Progenitor cell of endocrine pancreas (in vitro differentiated cells): ENCODE results near the gene IGFLR1. TPM values are rescaled to one million over a fixed set of nuclear protein-coding genes. Genes with fewer than 3 reads are reported as not detected.

Source experiments
- DNase-seq: peaks from one replicate; pipeline ENCODE4 v3.0.0; 2021; ENCODE audit warnings: low spot score; ENCODE audit not compliant: unreplicated experiment
- H3K27ac Mint-ChIP-seq: 2 replicates; pipeline ENCODE4 v1.8.0; 2021; ENCODE audit warnings: mild to moderate bottlenecking, moderate library complexity, mixed read lengths
- H3K27me3 Mint-ChIP-seq: 2 replicates; pipeline ENCODE4 v1.8.0; 2021; ENCODE audit warnings: mixed read lengths
- H3K36me3 Mint-ChIP-seq: 2 replicates; pipeline ENCODE4 v1.8.0; 2022; ENCODE audit warnings: mixed read lengths; ENCODE audit not compliant: insufficient read depth
- H3K4me1 Mint-ChIP-seq: 2 replicates; pipeline ENCODE4 v1.8.0; 2021; ENCODE audit warnings: low read depth, mixed read lengths
- H3K4me3 Mint-ChIP-seq: 2 replicates; pipeline ENCODE4 v1.8.0; 2021; ENCODE audit warnings: low read depth, mild to moderate bottlenecking, moderate library complexity, mixed read lengths
- H3K9me3 Mint-ChIP-seq: 2 replicates; pipeline ENCODE4 v1.8.0; 2021; ENCODE audit warnings: low read depth, mixed read lengths
- total RNA-seq: library from RNA; stranded (reverse); gene quantifications from 2 replicates; pipeline ENCODE4 v1.2.1, GENCODE V29; 2021
- TF ChIP-seq, protein P1 (sequence below): fragments of 200-600 bp; sonication (generic); IDR thresholded peaks from one replicate; pipeline ENCODE4 v1.5.0; 2021; ENCODE audit warnings: antibody characterized with exemption, mild to moderate bottlenecking; ENCODE audit not compliant: unreplicated experiment

The IGFLR1 gene
- total RNA-seq, 1 donor from 2014 or later: 5.1 TPM

DNA sequence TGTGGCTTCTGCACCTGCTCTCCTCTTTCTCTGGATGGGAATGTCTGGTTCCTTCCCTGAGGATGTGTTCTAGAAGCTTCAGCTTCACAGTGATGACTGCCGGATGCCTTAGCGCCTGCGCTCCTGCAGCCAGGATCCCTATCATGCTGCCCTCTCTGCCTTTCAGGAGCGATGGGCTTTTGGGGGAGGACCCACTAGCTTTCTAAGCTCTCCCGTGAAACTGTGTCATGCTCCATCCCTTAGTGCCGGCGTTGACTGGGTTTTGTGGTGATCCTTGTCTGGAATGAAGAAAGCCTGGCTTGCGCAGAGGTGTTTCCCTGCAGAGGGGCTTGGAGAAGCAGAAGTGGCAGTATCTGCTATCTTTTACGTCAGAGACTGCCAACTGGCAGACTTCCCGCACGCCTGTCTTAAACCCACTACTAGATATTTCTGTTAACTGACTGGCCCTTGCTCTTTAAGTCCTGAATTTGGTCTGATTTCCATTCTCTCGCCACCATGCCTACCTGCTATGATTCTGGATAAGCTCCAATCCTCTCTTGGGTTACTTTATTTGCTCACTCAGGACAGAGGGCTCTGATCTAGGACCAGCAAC, 28.3 kb downstream of the IGFLR1 start:
- no peak for DNase-seq
- TF ChIP-seq, protein P1, sequence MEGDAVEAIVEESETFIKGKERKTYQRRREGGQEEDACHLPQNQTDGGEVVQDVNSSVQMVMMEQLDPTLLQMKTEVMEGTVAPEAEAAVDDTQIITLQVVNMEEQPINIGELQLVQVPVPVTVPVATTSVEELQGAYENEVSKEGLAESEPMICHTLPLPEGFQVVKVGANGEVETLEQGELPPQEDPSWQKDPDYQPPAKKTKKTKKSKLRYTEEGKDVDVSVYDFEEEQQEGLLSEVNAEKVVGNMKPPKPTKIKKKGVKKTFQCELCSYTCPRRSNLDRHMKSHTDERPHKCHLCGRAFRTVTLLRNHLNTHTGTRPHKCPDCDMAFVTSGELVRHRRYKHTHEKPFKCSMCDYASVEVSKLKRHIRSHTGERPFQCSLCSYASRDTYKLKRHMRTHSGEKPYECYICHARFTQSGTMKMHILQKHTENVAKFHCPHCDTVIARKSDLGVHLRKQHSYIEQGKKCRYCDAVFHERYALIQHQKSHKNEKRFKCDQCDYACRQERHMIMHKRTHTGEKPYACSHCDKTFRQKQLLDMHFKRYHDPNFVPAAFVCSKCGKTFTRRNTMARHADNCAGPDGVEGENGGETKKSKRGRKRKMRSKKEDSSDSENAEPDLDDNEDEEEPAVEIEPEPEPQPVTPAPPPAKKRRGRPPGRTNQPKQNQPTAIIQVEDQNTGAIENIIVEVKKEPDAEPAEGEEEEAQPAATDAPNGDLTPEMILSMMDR: no peak
- no peaks in the 10 kb centered on the region for H3K27me3 Mint-ChIP-seq
- no peaks in the 10 kb centered on the region for H3K36me3 Mint-ChIP-seq
- H3K4me1 Mint-ChIP-seq: peaks cover 15% of the 10 kb centered on the region
- peak overlapping the region; percentile 19 for H3K27ac Mint-ChIP-seq
- no peaks in the 10 kb centered on the region for H3K9me3 Mint-ChIP-seq
- H3K4me3 Mint-ChIP-seq: no peak overlapping the region

DNA sequence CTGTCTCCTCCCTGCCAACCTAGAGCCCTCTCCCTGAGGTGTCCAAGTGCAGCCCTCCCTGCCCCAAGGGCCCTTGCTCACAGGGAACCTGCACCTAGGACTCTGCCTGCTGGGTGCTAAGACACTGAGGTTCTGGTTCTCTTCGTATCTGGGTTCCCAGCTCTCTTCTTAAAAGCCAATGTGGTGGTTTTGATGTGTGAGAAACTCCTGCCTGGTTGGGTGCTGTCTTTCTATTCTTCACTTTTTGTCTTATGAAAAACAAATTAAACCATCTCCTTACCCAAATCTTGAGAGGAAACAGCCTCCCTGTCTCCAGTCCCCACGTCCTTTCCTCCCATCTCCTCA, 28.8 kb downstream of the IGFLR1 start:
- Mint-ChIP-seq H3K4me1 (peaks cover 13% of the 10 kb centered on the region), H3K27me3 (no peaks in the 10 kb centered on the region), H3K36me3 (no peaks in the 10 kb centered on the region), H3K27ac (no peak overlapping the region), H3K9me3 (no peaks in the 10 kb centered on the region), H3K4me3 (no peak overlapping the region)
- no peak for DNase-seq
- TF ChIP-seq, protein P1: no peak

DNA sequence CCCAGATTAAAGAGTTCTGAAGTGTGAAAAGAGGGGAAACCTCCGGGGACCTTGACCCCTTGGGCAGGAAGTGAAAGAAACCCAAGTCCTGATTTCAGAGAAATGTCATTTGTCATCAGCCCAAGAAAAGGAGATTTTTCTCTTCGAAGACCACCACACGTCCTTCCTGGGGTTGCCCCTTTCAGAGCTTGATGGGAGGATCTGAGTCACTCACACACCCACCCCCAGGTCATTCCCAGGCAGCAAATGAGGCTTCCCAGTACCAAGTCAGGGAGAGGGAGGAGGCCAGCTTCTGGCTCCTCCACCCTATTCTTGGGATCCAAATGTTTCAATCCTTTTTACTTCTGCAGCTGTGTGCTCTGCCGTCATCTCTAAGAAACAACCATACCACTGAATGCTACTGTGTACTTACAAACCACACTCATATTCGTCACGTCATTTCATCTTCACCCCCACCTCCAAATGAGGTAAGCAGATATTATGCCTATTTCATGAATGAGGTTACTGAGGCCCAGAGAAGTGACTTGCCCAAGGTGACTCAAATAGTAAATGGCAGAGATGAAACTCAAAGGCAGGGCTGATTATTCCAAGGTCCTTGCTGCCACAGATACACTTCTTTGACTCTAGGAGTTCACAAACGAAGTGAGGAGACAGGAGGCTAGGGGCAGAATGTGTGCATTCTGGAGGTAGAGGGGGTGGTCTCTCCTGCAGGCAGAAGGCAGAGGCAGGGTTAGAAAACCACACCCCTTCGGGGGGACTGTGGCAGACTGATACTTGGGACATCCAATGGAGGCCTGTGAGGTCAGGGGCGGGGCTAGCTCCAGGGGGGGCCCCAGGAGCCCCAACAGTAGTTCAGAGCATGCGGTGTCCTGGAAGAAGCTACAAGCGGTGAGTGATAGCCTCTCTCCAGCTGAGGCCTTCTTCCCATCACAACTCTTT, 29.4 kb downstream of the IGFLR1 start:
- no peaks in the 10 kb centered on the region for H3K36me3 Mint-ChIP-seq
- no peaks in the 10 kb centered on the region for H3K9me3 Mint-ChIP-seq
- DNase-seq: no peak
- H3K27me3 Mint-ChIP-seq: no peaks in the 10 kb centered on the region
- no peak overlapping the region for H3K4me3 Mint-ChIP-seq
- H3K4me1 Mint-ChIP-seq: peaks cover 13% of the 10 kb centered on the region
- no peak overlapping the region for H3K27ac Mint-ChIP-seq
- TF ChIP-seq, protein P1: no peak

DNA sequence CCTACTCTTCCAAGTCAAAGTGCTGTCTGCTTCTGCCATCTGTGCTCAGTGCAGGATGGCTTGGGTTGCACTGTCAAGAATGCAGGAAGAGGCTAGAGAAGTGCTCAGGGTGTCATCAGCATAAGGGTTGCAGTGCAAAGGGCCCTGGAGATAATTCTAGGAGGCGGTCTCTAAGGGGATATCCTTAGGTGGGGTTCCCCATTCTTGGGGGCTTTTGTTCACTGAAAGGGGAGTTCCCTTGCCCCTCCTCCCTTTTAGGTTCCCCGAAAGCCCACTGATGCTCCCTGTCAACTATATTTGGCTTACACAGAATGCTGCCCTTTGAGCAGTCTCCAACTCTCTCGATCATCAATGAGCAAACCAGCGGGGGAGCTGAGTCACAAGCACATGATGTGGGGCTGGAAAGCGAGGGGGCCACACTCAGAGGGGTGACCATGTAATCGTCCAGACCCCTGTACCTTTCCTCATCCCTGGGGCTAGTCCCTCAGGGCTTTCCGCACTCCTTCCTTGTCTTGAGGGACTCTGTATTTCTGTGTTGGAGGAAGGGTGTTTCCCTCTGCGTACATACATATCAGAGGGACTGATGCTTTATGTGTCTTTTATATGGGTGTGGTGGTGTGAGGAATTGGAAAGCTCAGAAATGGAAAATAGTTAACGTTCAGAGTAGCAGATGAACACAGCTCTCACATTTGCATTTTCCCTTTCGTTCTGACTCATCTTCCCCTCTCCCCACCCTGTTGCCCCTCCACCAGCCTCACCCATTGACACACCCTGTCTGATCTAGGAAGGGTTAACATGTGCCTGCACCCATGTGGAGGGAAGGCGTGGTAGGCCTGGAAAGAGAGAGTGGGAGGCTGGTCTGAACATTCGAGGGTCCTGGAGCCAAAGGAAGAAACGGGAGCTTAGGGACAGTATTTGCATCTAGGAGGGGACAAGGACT, 31.2 kb downstream of the IGFLR1 start:
- DNase-seq: no peak
- no peak overlapping the region for H3K4me3 Mint-ChIP-seq
- H3K9me3 Mint-ChIP-seq: no peaks in the 10 kb centered on the region
- TF ChIP-seq, protein P1: no peak
- no peaks in the 10 kb centered on the region for H3K36me3 Mint-ChIP-seq
- H3K4me1 Mint-ChIP-seq: peaks cover 9% of the 10 kb centered on the region
- H3K27me3 Mint-ChIP-seq: no peaks in the 10 kb centered on the region
- H3K27ac Mint-ChIP-seq: peak overlapping the region; percentile 59

DNA sequence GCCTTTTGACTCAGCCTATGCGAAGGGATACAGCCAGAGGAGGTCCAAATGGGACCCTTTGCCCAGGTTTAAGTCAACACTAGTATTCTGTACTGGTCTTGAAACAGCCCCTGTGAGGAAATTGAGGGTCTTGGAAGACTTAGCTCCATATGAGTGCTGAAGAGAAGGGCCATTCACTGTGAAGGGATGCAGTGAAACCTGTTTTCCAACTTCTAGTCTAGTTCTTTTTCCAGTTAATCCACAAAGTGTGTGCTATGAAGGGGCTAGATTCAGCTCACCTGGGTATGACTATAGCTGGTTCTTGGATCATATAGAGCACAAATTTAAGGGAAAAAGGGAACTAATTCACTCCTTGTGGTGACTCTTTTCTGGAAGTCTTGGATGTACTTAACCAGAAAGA, 33.9 kb downstream of the IGFLR1 start:
- Mint-ChIP-seq H3K27me3 (peaks cover 8% of the 10 kb centered on the region), H3K27ac (no peak overlapping the region), H3K36me3 (no peaks in the 10 kb centered on the region), H3K4me1 (no peaks in the 10 kb centered on the region), H3K4me3 (no peak overlapping the region), H3K9me3 (no peaks in the 10 kb centered on the region)
- DNase-seq: no peak
- TF ChIP-seq, protein P1: no peak
